ENCODE data around the gene ADAM17. TPM values are rescaled to one million over a fixed set of nuclear protein-coding genes. Genes with fewer than 3 reads are reported as not detected.

The ADAM17 gene
- polyA plus RNA-seq, 1 donor (not counting 4 experiments of a cell fraction or from before 2014, with no cell fraction given), result 13.3 TPM

DNA sequence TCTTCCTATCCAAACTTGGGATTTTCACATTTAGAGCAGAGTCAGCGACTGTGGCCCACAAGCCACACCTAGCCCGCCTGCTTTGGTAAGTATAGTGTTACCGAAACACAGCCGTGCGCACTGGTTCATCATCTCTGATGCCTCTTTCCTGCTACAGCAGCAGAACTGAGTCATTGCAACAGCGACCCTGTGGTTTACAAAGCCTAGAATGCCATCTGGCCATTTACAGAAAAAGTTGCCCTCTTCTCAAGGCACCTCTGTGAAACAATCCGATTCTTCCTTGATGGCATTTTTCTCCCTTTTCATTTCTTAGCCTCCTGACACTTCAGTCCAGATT, 92.0 kb downstream of the ADAM17 start:
- no peak overlapping the region for H3K4me2 ChIP-seq (ENCODE audit: control insufficient read depth, extremely low read depth, insufficient read depth, low read depth, low read length)
- no peak for FAIRE-seq
- no peaks in the 10 kb centered on the region for H3K4me1 ChIP-seq (ENCODE audit: control insufficient read depth, extremely low read depth, insufficient read depth, low read length)
- no peak overlapping the region for H3K4me3 ChIP-seq (ENCODE audit: control insufficient read depth in 2 of 3, extremely low read depth in 1 of 3, insufficient read depth in 2 of 3, low read depth in 1 of 3, low read length in 3 of 3)
- H3K9me3 ChIP-seq (ENCODE audit: control insufficient read depth, low read depth, low read length), result no peaks in the 10 kb centered on the region
- dilution Hi-C loops (cut with MboI; ENCODE audit: extremely low pct_ligation_motif_present, low sequenced_read_pairs), result no loop called here
- H3K9ac ChIP-seq (ENCODE audit: control insufficient read depth, extremely low read depth, insufficient read depth, low read length), result no peak overlapping the region
- TF ChIP-seq, protein P1, sequence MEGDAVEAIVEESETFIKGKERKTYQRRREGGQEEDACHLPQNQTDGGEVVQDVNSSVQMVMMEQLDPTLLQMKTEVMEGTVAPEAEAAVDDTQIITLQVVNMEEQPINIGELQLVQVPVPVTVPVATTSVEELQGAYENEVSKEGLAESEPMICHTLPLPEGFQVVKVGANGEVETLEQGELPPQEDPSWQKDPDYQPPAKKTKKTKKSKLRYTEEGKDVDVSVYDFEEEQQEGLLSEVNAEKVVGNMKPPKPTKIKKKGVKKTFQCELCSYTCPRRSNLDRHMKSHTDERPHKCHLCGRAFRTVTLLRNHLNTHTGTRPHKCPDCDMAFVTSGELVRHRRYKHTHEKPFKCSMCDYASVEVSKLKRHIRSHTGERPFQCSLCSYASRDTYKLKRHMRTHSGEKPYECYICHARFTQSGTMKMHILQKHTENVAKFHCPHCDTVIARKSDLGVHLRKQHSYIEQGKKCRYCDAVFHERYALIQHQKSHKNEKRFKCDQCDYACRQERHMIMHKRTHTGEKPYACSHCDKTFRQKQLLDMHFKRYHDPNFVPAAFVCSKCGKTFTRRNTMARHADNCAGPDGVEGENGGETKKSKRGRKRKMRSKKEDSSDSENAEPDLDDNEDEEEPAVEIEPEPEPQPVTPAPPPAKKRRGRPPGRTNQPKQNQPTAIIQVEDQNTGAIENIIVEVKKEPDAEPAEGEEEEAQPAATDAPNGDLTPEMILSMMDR (optimal IDR thresholded peaks at IDR 0.05 in 1 of 3, IDR thresholded peaks at IDR 0.05 in 1 of 3, conservative IDR thresholded peaks at IDR 0.05 in 1 of 3; ENCODE audit: extremely low read depth in 1 of 3, insufficient read depth in 2 of 3, low read length in 3 of 3), result no peak
- no peak for TF ChIP-seq EZH2 (IDR thresholded peaks at IDR 0.05; ENCODE audit: low read length)
- no peak for DNase-seq (ENCODE audit: low read depth, low spot score)
- no peak overlapping the region for H3K27ac ChIP-seq (ENCODE audit: control insufficient read depth, insufficient read depth, low read length)
- no peak overlapping the region for H2AFZ ChIP-seq (ENCODE audit: control insufficient read depth, low read length)
- no peaks in the 10 kb centered on the region for H3K79me2 ChIP-seq (ENCODE audit: control insufficient read depth, insufficient read depth, low read length)
- H4K20me1 ChIP-seq (ENCODE audit: control insufficient read depth, extremely low read depth, insufficient read depth, low read length), result no peaks in the 10 kb centered on the region
- peaks cover 8 to 9% of the 10 kb centered on the region in 2 experiments for H3K36me3 ChIP-seq (ENCODE audit: control insufficient read depth in 2 of 2, extremely low read depth in 1 of 2, insufficient read depth in 2 of 2, low read length in 2 of 2)
- no peaks in the 10 kb centered on the region for H3K9me1 ChIP-seq (ENCODE audit: control insufficient read depth, extremely low read depth, insufficient read depth, low read length)
- H3K27me3 ChIP-seq (ENCODE audit: control insufficient read depth, extremely low read depth, insufficient read depth, low read length), result no peaks in the 10 kb centered on the region

DNA sequence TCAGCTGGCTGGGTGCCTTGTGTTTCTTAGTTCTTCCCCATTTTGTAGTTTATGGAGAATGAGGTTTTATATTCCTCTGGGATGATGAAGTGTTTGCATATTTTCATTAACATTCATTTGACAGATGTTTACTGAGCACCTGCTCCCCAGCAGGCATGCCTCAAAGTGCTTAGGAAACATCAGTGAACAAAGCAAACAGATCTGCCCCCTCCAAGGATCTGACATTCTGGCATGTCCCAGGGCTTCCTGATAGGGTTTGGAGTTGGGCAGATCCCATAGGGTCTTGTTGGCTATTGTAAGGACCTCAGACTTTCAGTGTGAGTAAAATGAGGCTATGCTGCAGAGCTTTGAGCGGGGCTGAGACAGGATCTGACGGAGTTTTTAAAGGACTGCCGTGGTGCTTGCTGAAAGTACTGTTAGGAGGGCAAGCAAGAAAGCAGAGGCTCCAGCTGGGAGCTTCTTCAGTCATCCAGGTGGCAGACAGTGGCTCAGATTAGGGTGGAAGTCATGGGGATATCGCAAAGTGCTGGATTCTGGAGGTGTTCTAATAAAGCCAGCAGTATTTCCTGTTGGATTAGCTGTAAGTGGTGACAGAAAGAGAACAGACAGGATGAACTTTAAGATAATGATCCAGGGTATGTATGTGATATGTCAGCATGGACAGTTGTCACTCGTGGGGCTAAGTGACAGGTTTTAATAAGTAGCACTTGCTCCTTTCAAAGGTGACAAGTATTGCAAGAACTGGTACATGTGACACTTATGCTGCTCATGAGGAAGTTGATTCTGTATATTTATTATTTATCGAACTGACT, 92.5 kb downstream of the ADAM17 start:
- Histone ChIP-seq H3K36me3 (ENCODE audit: control insufficient read depth in 2 of 2, extremely low read depth in 1 of 2, insufficient read depth in 2 of 2, low read length in 2 of 2) (peaks cover 8 to 9% of the 10 kb centered on the region in 2 experiments), H3K27me3 (ENCODE audit: control insufficient read depth, extremely low read depth, insufficient read depth, low read length) (no peaks in the 10 kb centered on the region), H4K20me1 (ENCODE audit: control insufficient read depth, extremely low read depth, insufficient read depth, low read length) (no peaks in the 10 kb centered on the region), H3K9me1 (ENCODE audit: control insufficient read depth, extremely low read depth, insufficient read depth, low read length) (no peaks in the 10 kb centered on the region), H3K4me3 (ENCODE audit: control insufficient read depth in 2 of 3, extremely low read depth in 1 of 3, insufficient read depth in 2 of 3, low read depth in 1 of 3, low read length in 3 of 3) (no peak overlapping the region), H3K4me2 (ENCODE audit: control insufficient read depth, extremely low read depth, insufficient read depth, low read depth, low read length) (no peak overlapping the region), H2AFZ (ENCODE audit: control insufficient read depth, low read length) (no peak overlapping the region), H3K9me3 (ENCODE audit: control insufficient read depth, low read depth, low read length) (no peaks in the 10 kb centered on the region), H3K27ac (ENCODE audit: control insufficient read depth, insufficient read depth, low read length) (no peak overlapping the region), H3K79me2 (ENCODE audit: control insufficient read depth, insufficient read depth, low read length) (no peaks in the 10 kb centered on the region), H3K4me1 (ENCODE audit: control insufficient read depth, extremely low read depth, insufficient read depth, low read length) (no peaks in the 10 kb centered on the region), H3K9ac (ENCODE audit: control insufficient read depth, extremely low read depth, insufficient read depth, low read length) (no peak overlapping the region)
- DNase-seq (ENCODE audit: low read depth, low spot score) (no peak), FAIRE-seq (no peak)
- no peak for TF ChIP-seq EZH2 (IDR thresholded peaks at IDR 0.05; ENCODE audit: low read length)
- TF ChIP-seq, protein P1 (optimal IDR thresholded peaks at IDR 0.05 in 1 of 3, IDR thresholded peaks at IDR 0.05 in 1 of 3, conservative IDR thresholded peaks at IDR 0.05 in 1 of 3; ENCODE audit: extremely low read depth in 1 of 3, insufficient read depth in 2 of 3, low read length in 3 of 3), result no peak
- dilution Hi-C loops (cut with MboI; ENCODE audit: extremely low pct_ligation_motif_present, low sequenced_read_pairs), result no loop called here

Data from keratinocyte (primary cell).